HEK293T (cell line): ENCODE data around the gene CNST.

ENCODE experiments used
- ARNT ChIP-seq: fragments of 450-650 bp; IDR thresholded peaks from 2 replicates; pipeline ENCODE4 v1.6.1; 2017; ENCODE audit warnings: mild to moderate bottlenecking
- CTBP1 ChIP-seq: fragments of 450-650 bp; IDR thresholded peaks from 2 replicates; pipeline ENCODE4 v1.6.1; 2016; ENCODE audit warnings: borderline replicate concordance
- L3MBTL2 ChIP-seq: fragments of 450-650 bp; conservative IDR thresholded peaks from 2 replicates; pipeline ENCODE4 v1.6.1; 2016; ENCODE audit warnings: mild to moderate bottlenecking
- PKNOX1 ChIP-seq: fragments of 450-650 bp; IDR thresholded peaks from 2 replicates; pipeline ENCODE4 v1.6.1; 2016
- SP1 ChIP-seq: fragments of 450-650 bp; IDR thresholded peaks from 2 replicates; pipeline ENCODE4 v1.6.1; 2017

DNA sequence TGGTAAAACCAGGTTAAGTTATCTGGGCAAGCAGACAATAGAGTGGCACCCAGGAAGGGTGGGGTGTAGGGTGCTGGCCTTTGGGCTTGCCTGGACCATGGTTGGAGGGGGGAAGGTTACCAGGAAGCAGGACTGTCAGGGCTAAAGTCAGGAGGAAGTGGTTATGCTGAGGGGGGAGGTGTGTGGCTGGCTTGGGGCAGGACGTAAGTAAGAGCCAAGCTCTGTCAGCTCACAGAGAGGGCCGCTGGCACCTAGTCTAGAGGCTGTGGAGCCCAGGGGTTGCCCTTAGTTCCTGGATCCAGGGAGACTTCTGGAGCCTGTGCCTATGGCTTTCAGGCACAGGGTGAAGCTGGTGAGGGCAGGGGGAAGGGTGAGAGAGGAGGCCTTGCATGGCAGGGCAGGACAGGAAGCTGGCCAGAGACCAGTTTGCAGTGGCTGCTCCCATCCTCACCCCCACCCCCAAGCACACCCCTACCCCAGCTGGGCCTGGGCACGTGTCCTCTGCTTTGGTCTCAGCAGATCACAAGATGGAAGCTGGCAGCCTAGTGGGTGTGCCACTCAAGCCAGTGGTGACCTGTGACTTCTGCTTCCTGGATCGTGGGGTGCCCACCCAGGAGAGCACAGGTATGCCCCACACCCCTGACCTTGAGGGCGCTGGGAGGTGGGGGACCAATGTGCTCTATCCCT lies 38.7 kb upstream of the CNST start:
- TF ChIP-seq PKNOX1: no peak
- no peak for TF ChIP-seq CTBP1
- TF ChIP-seq ARNT: no peak
- no peak for TF ChIP-seq SP1
- no peak for TF ChIP-seq L3MBTL2
